Measurements from ENCODE around the gene TRPV2. TPM values are rescaled to one million over a fixed set of nuclear protein-coding genes. Genes with fewer than 3 reads are reported as not detected.
"Not testable (repeated sequence)": the region's sequence is repeated elsewhere in the genome, so short reads cannot be mapped to it uniquely, and the experiment has no call there.

Gene TRPV2
- total RNA-seq, 4 donors from 2014 or later, result 2.9 to 4.4 (median 3.4) TPM

- peaks cover 0 to 23% of the 10 kb centered on the region in 2 donors for H3K36me3 ChIP-seq
- in situ Hi-C loops (cut with MboI; ENCODE audit: low sequenced_read_pairs in 4 of 4) (loop anchor here in 1 of 4 donors (5.0 kb wide), 1 partner anchor 54 kb away; no protein-coding TSS in a partner anchor), intact Hi-C loops (cut with DNase I; ENCODE audit: low total_unique reads) (no loop called here)
- H3K4me1 ChIP-seq, result peaks cover 33 to 37% of the 10 kb centered on the region in 2 donors
- H3K27ac ChIP-seq, result peak overlapping the region; percentile 67 to 94 (median 91)
- DNase-seq (no peak), ATAC-seq (no peak)
- H3K4me3 ChIP-seq, result peak overlapping the region; percentile 2 to 80 (median 53)
- TF ChIP-seq POLR2A (IDR thresholded peaks at IDR 0.05) (no peak), CTCF (IDR thresholded peaks at IDR 0.05 in 4 of 5, conservative IDR thresholded peaks at IDR 0.05 in 1 of 5) (no peak)
- no peaks in the 10 kb centered on the region for H3K9me3 ChIP-seq
- H3K27me3 ChIP-seq, result no peaks in the 10 kb centered on the region
Measured at GRCh38 chr17:16383216-16383615, 32.2 kb upstream of the TRPV2 start.

GRCh38 chr17:16383772-16384287 is 31.5 kb upstream of the TRPV2 start:
- ATAC-seq, result no peak
- Histone ChIP-seq H3K27ac (peak overlapping the region; percentile 67 to 94 (median 91)), H3K36me3 (peaks cover 0 to 23% of the 10 kb centered on the region in 2 donors), H3K4me3 (peak overlapping the region in 2 of 4 donors; percentile 2 to 77), H3K4me1 (peaks cover 28 to 34% of the 10 kb centered on the region in 2 donors), H3K27me3 (no peaks in the 10 kb centered on the region), H3K9me3 (no peaks in the 10 kb centered on the region)
- intact Hi-C loops (cut with DNase I; ENCODE audit: low total_unique reads) (no loop called here), in situ Hi-C loops (cut with MboI; ENCODE audit: low sequenced_read_pairs in 4 of 4) (loop anchor here in 1 of 4 donors (5.0 kb wide), 1 partner anchor 53 kb away; no protein-coding TSS in a partner anchor)
- TF ChIP-seq CTCF (IDR thresholded peaks at IDR 0.05 in 4 of 5, conservative IDR thresholded peaks at IDR 0.05 in 1 of 5), result no peak
- TF ChIP-seq POLR2A (IDR thresholded peaks at IDR 0.05), result no peak
- no peak for DNase-seq

- H3K4me3 ChIP-seq, result no peak overlapping the region
- intact Hi-C loops (cut with DNase I; ENCODE audit: low total_unique reads) (no loop called here), in situ Hi-C loops (cut with MboI; ENCODE audit: low sequenced_read_pairs in 4 of 4) (loop anchor here in 1 of 4 donors (5.0 kb wide), 1 partner anchor 53 kb away; no protein-coding TSS in a partner anchor)
- H3K27me3 ChIP-seq, result no peaks in the 10 kb centered on the region
- H3K36me3 ChIP-seq, result peaks cover 0 to 23% of the 10 kb centered on the region in 2 donors
- no peak for TF ChIP-seq POLR2A (IDR thresholded peaks at IDR 0.05)
- TF ChIP-seq CTCF (IDR thresholded peaks at IDR 0.05 in 4 of 5, conservative IDR thresholded peaks at IDR 0.05 in 1 of 5), result no peak
- H3K4me1 ChIP-seq, result peaks cover 28 to 34% of the 10 kb centered on the region in 2 donors
- no peak for DNase-seq
- no peak for ATAC-seq
- no peaks in the 10 kb centered on the region for H3K9me3 ChIP-seq
- peak overlapping the region; percentile 67 to 94 (median 91) for H3K27ac ChIP-seq
Measured at GRCh38 chr17:16384557-16384956, 30.8 kb upstream of the TRPV2 start.

- Histone ChIP-seq H3K27ac (peak overlapping the region; percentile 55 to 92 (median 64)), H3K4me3 (peak overlapping the region; percentile 56 to 69 (median 62)), H3K36me3 (peaks cover 0 to 23% of the 10 kb centered on the region in 2 donors), H3K4me1 (peaks cover 28 to 34% of the 10 kb centered on the region in 2 donors)
- ATAC-seq; in situ Hi-C loops (cut with MboI; ENCODE audit: low sequenced_read_pairs in 4 of 4); H3K27me3 ChIP-seq; H3K9me3 ChIP-seq; DNase-seq: not testable (repeated sequence)
- intact Hi-C loops (cut with DNase I; ENCODE audit: low total_unique reads), result loop anchor here (1.0 to 2.0 kb wide), 2 partner anchors 21 to 135 kb away; no protein-coding TSS in a partner anchor
Measured at GRCh38 chr17:16386126-16386507, 29.3 kb upstream of the TRPV2 start.

- DNase-seq (no peak), ATAC-seq (no peak)
Measured at GRCh38 chr17:16391451-16391850, 23.9 kb upstream of the TRPV2 start.

GRCh38 chr17:16392491-16392890 is 22.9 kb upstream of the TRPV2 start:
- in situ Hi-C loops (cut with MboI; ENCODE audit: low sequenced_read_pairs in 4 of 4); H3K36me3 ChIP-seq; intact Hi-C loops (cut with DNase I; ENCODE audit: low total_unique reads); H3K4me3 ChIP-seq; H3K27me3 ChIP-seq; H3K9me3 ChIP-seq: not testable (repeated sequence)
- peak; percentile 70 to 73 for ATAC-seq
- DNase-seq, result peak in 1 of 2 donors; percentile 63
- Histone ChIP-seq H3K27ac (peak overlapping the region in 3 of 4 donors; percentile 37 to 45 (median 43)), H3K4me1 (peaks cover 9 to 15% of the 10 kb centered on the region in 2 donors)

More at GRCh38 chr17:16391451-16391850, 23.9 kb upstream of the TRPV2 start:
- Histone ChIP-seq H3K27ac (peak overlapping the region in 1 of 4 donors; percentile 37), H3K36me3 (no peaks in the 10 kb centered on the region), H3K4me3 (no peak overlapping the region), H3K9me3 (no peaks in the 10 kb centered on the region), H3K27me3 (no peaks in the 10 kb centered on the region), H3K4me1 (peaks cover 4 to 5% of the 10 kb centered on the region in 2 donors)
- no peak for TF ChIP-seq POLR2A (IDR thresholded peaks at IDR 0.05)
- no peak for TF ChIP-seq CTCF (IDR thresholded peaks at IDR 0.05 in 4 of 5, conservative IDR thresholded peaks at IDR 0.05 in 1 of 5)
- in situ Hi-C loops (cut with MboI; ENCODE audit: low sequenced_read_pairs in 4 of 4) (no loop called here), intact Hi-C loops (cut with DNase I; ENCODE audit: low total_unique reads) (no loop called here)

GRCh38 chr17:16395887-16396286 is 19.5 kb upstream of the TRPV2 start:
- in situ Hi-C loops (cut with MboI; ENCODE audit: low sequenced_read_pairs in 4 of 4); H3K36me3 ChIP-seq; H3K4me3 ChIP-seq; H3K27me3 ChIP-seq; DNase-seq; intact Hi-C loops (cut with DNase I; ENCODE audit: low total_unique reads); H3K9me3 ChIP-seq: not testable (repeated sequence)
- H3K27ac ChIP-seq, result peak overlapping the region; percentile 71 to 87 (median 84)
- H3K4me1 ChIP-seq, result peaks cover 9 to 30% of the 10 kb centered on the region in 2 donors
- ATAC-seq, result peak in 1 of 2 donors; percentile 9
